Hepatocyte (in vitro differentiated cells): Measurements from ENCODE around the gene CHMP1B.

Experiments used
- CTCF ChIP-seq: fragments of 200-600 bp; sonication (generic); IDR thresholded peaks from 2 replicates; pipeline ENCODE4 v1.5.1; 2016; ENCODE audit warnings: antibody characterized with exemption, mild to moderate bottlenecking; ENCODE audit not compliant: poor library complexity
- EZH2 ChIP-seq: fragments of 200-600 bp; sonication (generic); IDR thresholded peaks from 2 replicates; pipeline ENCODE4 v1.6.1; 2016; ENCODE audit warnings: antibody characterized with exemption, mild to moderate bottlenecking, borderline replicate concordance
- EZH2phosphoT487 ChIP-seq: fragments of 200-600 bp; sonication (generic); IDR thresholded peaks from one replicate; pipeline ENCODE4 v1.6.1; 2018; ENCODE audit warnings: antibody characterized with exemption, mild to moderate bottlenecking, low read depth, moderate library complexity; ENCODE audit not compliant: unreplicated experiment, severe bottlenecking

GRCh38 chr18:11859282-11859830, 8.1 kb downstream of the CHMP1B start:
- TF ChIP-seq CTCF (no peak), EZH2 (no peak), EZH2phosphoT487 (no peak)
